HepG2 (cell line): Measurements from ENCODE around the gene YEATS4. TPM values are rescaled to one million over a fixed set of nuclear protein-coding genes. Genes with fewer than 3 reads are reported as not detected.

Experiments
- AHDC1 ChIP-seq: sonication (generic); formaldehyde crosslinking; IDR thresholded peaks from 2 replicates; pipeline ENCODE4 v1.5.1; 2020; ENCODE audit warnings: mild to moderate bottlenecking, missing genetic modification reagents, borderline replicate concordance
- ARNT2 ChIP-seq: sonication (generic); formaldehyde crosslinking; IDR thresholded peaks from 2 replicates; pipeline ENCODE4 v1.8.0; 2022; ENCODE audit warnings: mild to moderate bottlenecking, low read depth, missing genetic modification reagents, moderate library complexity
- E2F2 ChIP-seq: sonication (generic); formaldehyde crosslinking; IDR thresholded peaks from 2 replicates; pipeline ENCODE4 v1.4.0; 2020; ENCODE audit warnings: missing genetic modification reagents, borderline replicate concordance
- EHMT2 ChIP-seq: fragments of 200-600 bp; sonication (generic); IDR thresholded peaks from 2 replicates; pipeline ENCODE4 v1.7.0; 2017; ENCODE audit warnings: antibody characterized with exemption, low read depth, low read length, borderline replicate concordance
- MAZ ChIP-seq, 2 experiments: sonication (generic) in 1 of 2; formaldehyde crosslinking in 1 of 2; IDR thresholded peaks; 2 replicates each; pipeline versions ENCODE4 v1.5.0 to v1.6.1; 2012 to 2020; ENCODE audit warnings: low read depth in 2 of 2, mild to moderate bottlenecking in 2 of 2, borderline replicate concordance in 1 of 2, improper control_type of control experiment in 1 of 2, low read length in 1 of 2, missing genetic modification reagents in 1 of 2, moderate library complexity in 1 of 2
- MLLT10 ChIP-seq: sonication (generic); formaldehyde crosslinking; IDR thresholded peaks from 2 replicates; pipeline ENCODE4 v1.4.0; 2020; ENCODE audit warnings: missing genetic modification reagents
- PHF20 ChIP-seq: sonication (generic); formaldehyde crosslinking; IDR thresholded peaks from 2 replicates; pipeline ENCODE4 v1.5.0; 2020; ENCODE audit warnings: mild to moderate bottlenecking, missing genetic modification reagents
- RBFOX2 ChIP-seq: fragments of 200-400 bp; formaldehyde crosslinking; IDR thresholded peaks from 2 replicates; pipeline ENCODE4 v1.6.1; 2017; ENCODE audit warnings: low read depth, mild to moderate bottlenecking, low read length
- SAFB2 ChIP-seq: sonication (generic); formaldehyde crosslinking; IDR thresholded peaks from 2 replicates; pipeline ENCODE4 v1.5.1; 2020; ENCODE audit warnings: missing genetic modification reagents, low read depth, mild to moderate bottlenecking, borderline replicate concordance
- ZKSCAN1 ChIP-seq: fragments of 150-350 bp; IDR thresholded peaks from 2 replicates; pipeline ENCODE4 v1.6.1; 2014; ENCODE audit warnings: low read length
- ZNF441 ChIP-seq: sonication (generic); formaldehyde crosslinking; IDR thresholded peaks from 2 replicates; pipeline ENCODE4 v1.7.0; 2021; ENCODE audit warnings: missing genetic modification reagents, borderline replicate concordance
- ZNF574 ChIP-seq: sonication (generic); formaldehyde crosslinking; IDR thresholded peaks from 2 replicates; pipeline ENCODE4 v1.4.0; 2020; ENCODE audit warnings: missing genetic modification reagents
- ZNF772 ChIP-seq: sonication (generic); formaldehyde crosslinking; IDR thresholded peaks from 2 replicates; pipeline ENCODE4 v1.5.0; 2020; ENCODE audit warnings: mild to moderate bottlenecking, missing genetic modification reagents
- ZSCAN12 ChIP-seq: sonication (generic); formaldehyde crosslinking; IDR thresholded peaks from 2 replicates; pipeline ENCODE4 v1.9.0; 2021; ENCODE audit warnings: mild to moderate bottlenecking, missing genetic modification reagents
- polyA plus RNA-seq, 8 experiments: library from polyadenylated mRNA; depleted of rRNA in 3 of 8; stranded (reverse) in 7 of 8; unstranded in 1 of 8; fragments of >200 nt; fragmentation: Illumina TruSeq in 4 of 8; extraction: Trizol in 4 of 8; gene quantifications; 2 replicates each; pipeline versions ENCODE4 v1.2.1 to v1.2.3, GENCODE V29; 2011 to 2016; ENCODE audit warnings: low read depth in 4 of 8, missing spikeins in 1 of 8, mixed read lengths in 1 of 8; ENCODE audit not compliant: insufficient read depth in 1 of 8
- total RNA-seq, 5 experiments: library from RNA; depleted of rRNA; stranded (reverse); fragments of >200 nt; fragmentation: Illumina TruSeq; extraction: Trizol; gene quantifications; 2 replicates each; pipeline ENCODE4 v1.2.3, GENCODE V29; 2016; ENCODE audit warnings: low read depth in 1 of 5

YEATS4 gene
- total and polyA plus RNA-seq, 2 of the 13 experiments (the other 11 are each of a cell fraction or from before 2014, with no cell fraction given) = 16.8 to 45.0 TPM

GRCh38 chr12:69359531-69360347 lies at the start of gene YEATS4 (continued):
- TF ChIP-seq AHDC1 (CRISPR knock-in tag) = no peak
- TF ChIP-seq MLLT10 = no peak
- peak; percentile 74 for TF ChIP-seq PHF20 (CRISPR knock-in tag)
- no peak for TF ChIP-seq EHMT2
- TF ChIP-seq ARNT2 (CRISPR knock-in tag) = peak; percentile 89
- 0 out of 2 replicates have a peak, but pooled peaks have one; percentile 32 for TF ChIP-seq MAZ (IDR thresholded peaks at IDR 0.05; ENCODE audit: borderline replicate concordance, low read depth, low read length)
- peak; percentile 62; the same call in 1 of the 2 replicates for TF ChIP-seq MAZ (CRISPR knock-in tag; IDR thresholded peaks at IDR 0.05; ENCODE audit: low read depth)
- peak; percentile 55 for TF ChIP-seq ZKSCAN1
- TF ChIP-seq ZNF441 = peak; percentile 62; the same call in 1 of the 2 replicates
- peak; percentile 93; the same call in 1 of the 2 replicates for TF ChIP-seq SAFB2
- peak; percentile 87 for TF ChIP-seq ZNF574 (CRISPR knock-in tag)
- peak; percentile 99 for TF ChIP-seq RBFOX2
- TF ChIP-seq E2F2 (CRISPR knock-in tag) = peak; percentile 15; the same call in 1 of the 2 replicates
- peak; percentile 66; the same call in 1 of the 2 replicates for TF ChIP-seq ZNF772 (CRISPR knock-in tag)
- TF ChIP-seq ZSCAN12 = peak; percentile 88; the same call in 1 of the 2 replicates
